HEK293 (cell line): ENCODE data around the gene PTPRG.

Source experiments
- FEZF1 ChIP-seq: fragments of 450-650 bp; formaldehyde crosslinking; IDR thresholded peaks from 2 replicates; pipeline ENCODE4 v1.5.1; 2016; ENCODE audit warnings: missing biosample characterization, missing genetic modification characterization
- HOXD13 ChIP-seq: sonication (generic); formaldehyde crosslinking; IDR thresholded peaks from 2 replicates; pipeline ENCODE4 v1.8.0; 2022; ENCODE audit warnings: missing genetic modification reagents, borderline replicate concordance
- KLF8 ChIP-seq: fragments of 450-650 bp; formaldehyde crosslinking; IDR thresholded peaks from 2 replicates; pipeline ENCODE4 v1.5.1; 2016; ENCODE audit warnings: missing biosample characterization, missing genetic modification characterization
- OVOL3 ChIP-seq: fragments of 450-650 bp; formaldehyde crosslinking; IDR thresholded peaks from 2 replicates; pipeline ENCODE4 v1.5.1; 2016; ENCODE audit warnings: missing biosample characterization, missing genetic modification characterization
- SP2 ChIP-seq: fragments of 450-650 bp; formaldehyde crosslinking; IDR thresholded peaks from 2 replicates; pipeline ENCODE4 v1.5.1; 2016; ENCODE audit warnings: missing biosample characterization, missing genetic modification characterization
- ZBTB21 ChIP-seq: fragments of 450-650 bp; formaldehyde crosslinking; IDR thresholded peaks from 2 replicates; pipeline ENCODE4 v1.5.1; 2017; ENCODE audit warnings: missing biosample characterization, missing genetic modification characterization
- ZBTB8A ChIP-seq: fragments of 450-650 bp; formaldehyde crosslinking; IDR thresholded peaks from 2 replicates; pipeline ENCODE4 v1.5.1; 2016; ENCODE audit warnings: missing biosample characterization, missing genetic modification characterization
- ZNF112 ChIP-seq: fragments of 450-650 bp; formaldehyde crosslinking; IDR thresholded peaks from 2 replicates; pipeline ENCODE4 v1.5.0; 2017; ENCODE audit warnings: missing biosample characterization, missing genetic modification characterization
- ZNF140 ChIP-seq: fragments of 450-650 bp; formaldehyde crosslinking; IDR thresholded peaks from 2 replicates; pipeline ENCODE4 v1.5.1; 2016; ENCODE audit warnings: missing biosample characterization, missing genetic modification characterization
- ZNF2 ChIP-seq: fragments of 450-650 bp; formaldehyde crosslinking; IDR thresholded peaks from 2 replicates; pipeline ENCODE4 v1.5.1; 2016; ENCODE audit warnings: missing biosample characterization, missing genetic modification characterization
- ZNF335 ChIP-seq: fragments of 450-650 bp; formaldehyde crosslinking; conservative IDR thresholded peaks from 2 replicates; pipeline ENCODE4 v1.5.1; 2016; ENCODE audit warnings: missing biosample characterization, missing genetic modification characterization
- ZNF366 ChIP-seq: fragments of 450-650 bp; formaldehyde crosslinking; conservative IDR thresholded peaks from 2 replicates; pipeline ENCODE4 v1.5.1; 2016; ENCODE audit warnings: missing biosample characterization, missing genetic modification characterization
- ZNF48 ChIP-seq: fragments of 450-650 bp; formaldehyde crosslinking; IDR thresholded peaks from 2 replicates; pipeline ENCODE4 v1.5.1; 2016; ENCODE audit warnings: missing biosample characterization, missing genetic modification characterization
- ZNF510 ChIP-seq: fragments of 450-650 bp; formaldehyde crosslinking; IDR thresholded peaks from 2 replicates; pipeline ENCODE4 v1.5.1; 2018; ENCODE audit warnings: mild to moderate bottlenecking, missing genetic modification characterization, missing biosample characterization; ENCODE audit not compliant: insufficient replicate concordance
- ZNF660 ChIP-seq: fragments of 450-650 bp; IDR thresholded peaks from 2 replicates; pipeline ENCODE4 v1.5.1; 2018; ENCODE audit warnings: missing biosample characterization, mild to moderate bottlenecking, missing genetic modification characterization
- ZNF792 ChIP-seq: fragments of 450-650 bp; formaldehyde crosslinking; IDR thresholded peaks from 2 replicates; pipeline ENCODE4 v1.5.1; 2016; ENCODE audit warnings: missing biosample characterization, missing genetic modification characterization
- TF ChIP-seq, protein P1 (sequence below): fragments of 450-650 bp; formaldehyde crosslinking; IDR thresholded peaks from 2 replicates; pipeline ENCODE4 v1.5.1; 2016; ENCODE audit warnings: missing biosample characterization, missing genetic modification characterization, low read depth
- TF ChIP-seq, protein P2 (sequence below): fragments of 450-650 bp; formaldehyde crosslinking; IDR thresholded peaks from 2 replicates; pipeline ENCODE4 v1.5.1; 2017; ENCODE audit warnings: missing biosample characterization, missing genetic modification characterization
- TF ChIP-seq, protein P3 (sequence below): fragments of 450-650 bp; formaldehyde crosslinking; IDR thresholded peaks from 2 replicates; pipeline ENCODE4 v1.5.1; 2017; ENCODE audit warnings: missing biosample characterization, missing genetic modification characterization
- TF ChIP-seq, protein P4 (sequence below): fragments of 450-650 bp; formaldehyde crosslinking; IDR thresholded peaks from 2 replicates; pipeline ENCODE4 v1.5.1; 2017; ENCODE audit warnings: missing biosample characterization, missing genetic modification characterization
- TF ChIP-seq, protein P5 (sequence below): fragments of 450-650 bp; formaldehyde crosslinking; IDR thresholded peaks from 2 replicates; pipeline ENCODE4 v1.5.1; 2017; ENCODE audit warnings: missing biosample characterization, missing genetic modification characterization
- TF ChIP-seq, protein P6 (sequence below): fragments of 450-650 bp; formaldehyde crosslinking; IDR thresholded peaks from 2 replicates; pipeline ENCODE4 v1.5.1; 2016; ENCODE audit warnings: missing biosample characterization, missing genetic modification characterization, borderline replicate concordance

PTPRG gene

DNA sequence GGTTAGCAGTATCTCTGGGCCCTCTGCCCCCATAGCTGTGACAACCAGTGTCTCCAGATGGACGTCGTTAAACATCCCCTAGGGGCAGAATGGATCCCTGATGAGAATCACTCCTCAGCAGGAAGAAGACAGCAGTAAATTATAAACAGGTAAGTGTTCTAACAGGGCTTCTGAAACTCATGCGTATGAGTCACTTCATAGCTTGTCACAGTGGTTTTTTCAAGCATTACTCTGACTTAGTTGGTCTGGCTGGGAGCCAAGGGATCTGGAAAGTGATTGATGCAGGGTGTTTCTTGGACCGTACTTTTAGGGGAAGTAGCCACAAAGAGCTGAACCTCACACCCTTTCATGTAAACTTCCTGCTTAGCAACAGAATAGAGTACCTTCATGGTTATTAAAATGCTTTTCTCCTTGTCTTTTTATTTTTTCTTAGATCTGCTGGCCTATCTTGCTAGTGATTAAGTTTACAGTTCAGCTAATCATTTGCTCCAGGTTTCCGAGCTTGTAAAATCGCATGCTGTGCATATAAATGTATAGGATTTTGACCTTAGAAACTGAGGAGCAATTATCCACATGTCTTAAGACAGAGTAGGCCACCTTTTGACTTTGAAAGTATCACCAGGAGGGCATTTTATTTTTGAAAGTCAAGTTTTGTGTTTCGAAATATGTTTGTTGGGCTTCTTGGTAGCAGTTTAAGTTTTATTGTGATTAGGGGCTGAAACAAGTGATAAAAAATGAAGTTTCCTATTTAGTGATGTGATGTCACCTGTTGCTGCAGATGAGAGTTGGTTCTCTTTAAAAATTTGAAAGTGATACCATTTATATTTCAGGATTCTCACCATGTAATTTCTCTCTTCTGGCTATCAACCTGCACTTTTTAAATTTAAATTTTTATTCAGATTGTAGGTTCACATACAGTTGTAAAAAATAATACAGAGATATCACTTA lies 333.9 kb downstream of the PTPRG start (continued):
- TF ChIP-seq, protein P1, sequence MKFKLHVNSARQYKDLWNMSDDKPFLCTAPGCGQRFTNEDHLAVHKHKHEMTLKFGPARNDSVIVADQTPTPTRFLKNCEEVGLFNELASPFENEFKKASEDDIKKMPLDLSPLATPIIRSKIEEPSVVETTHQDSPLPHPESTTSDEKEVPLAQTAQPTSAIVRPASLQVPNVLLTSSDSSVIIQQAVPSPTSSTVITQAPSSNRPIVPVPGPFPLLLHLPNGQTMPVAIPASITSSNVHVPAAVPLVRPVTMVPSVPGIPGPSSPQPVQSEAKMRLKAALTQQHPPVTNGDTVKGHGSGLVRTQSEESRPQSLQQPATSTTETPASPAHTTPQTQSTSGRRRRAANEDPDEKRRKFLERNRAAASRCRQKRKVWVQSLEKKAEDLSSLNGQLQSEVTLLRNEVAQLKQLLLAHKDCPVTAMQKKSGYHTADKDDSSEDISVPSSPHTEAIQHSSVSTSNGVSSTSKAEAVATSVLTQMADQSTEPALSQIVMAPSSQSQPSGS (tag by site-specific recombination), result peak; percentile 22; the same call in 1 of the 2 replicates
- TF ChIP-seq ZBTB8A (tag by site-specific recombination) (peak; percentile 76), ZNF792 (tag by site-specific recombination) (peak; percentile 24; the same call in 1 of the 2 replicates), ZNF112 (tag by site-specific recombination) (no peak), OVOL3 (0 out of 2 replicates have a peak, but pooled peaks have one; percentile 57), SP2 (no peak; the same call in 1 of the 2 replicates), KLF8 (peak; percentile 86), ZNF660 (tag by site-specific recombination) (peak; percentile 99), ZNF510 (no peak), ZNF48 (tag by site-specific recombination) (no peak), ZNF366 (tag by site-specific recombination) (peak; percentile 96), ZNF2 (tag by site-specific recombination) (peak; percentile 86; the same call in 1 of the 2 replicates), FEZF1 (tag by site-specific recombination) (peak; percentile 95), HOXD13 (CRISPR knock-in tag) (0 out of 2 replicates have a peak, but pooled peaks have one; percentile 14), ZNF335 (tag by site-specific recombination) (0 out of 2 replicates have a peak, but pooled peaks have one; percentile 24), ZBTB21 (peak; percentile 67), ZNF140 (tag by site-specific recombination) (no peak)
- TF ChIP-seq, protein P2, sequence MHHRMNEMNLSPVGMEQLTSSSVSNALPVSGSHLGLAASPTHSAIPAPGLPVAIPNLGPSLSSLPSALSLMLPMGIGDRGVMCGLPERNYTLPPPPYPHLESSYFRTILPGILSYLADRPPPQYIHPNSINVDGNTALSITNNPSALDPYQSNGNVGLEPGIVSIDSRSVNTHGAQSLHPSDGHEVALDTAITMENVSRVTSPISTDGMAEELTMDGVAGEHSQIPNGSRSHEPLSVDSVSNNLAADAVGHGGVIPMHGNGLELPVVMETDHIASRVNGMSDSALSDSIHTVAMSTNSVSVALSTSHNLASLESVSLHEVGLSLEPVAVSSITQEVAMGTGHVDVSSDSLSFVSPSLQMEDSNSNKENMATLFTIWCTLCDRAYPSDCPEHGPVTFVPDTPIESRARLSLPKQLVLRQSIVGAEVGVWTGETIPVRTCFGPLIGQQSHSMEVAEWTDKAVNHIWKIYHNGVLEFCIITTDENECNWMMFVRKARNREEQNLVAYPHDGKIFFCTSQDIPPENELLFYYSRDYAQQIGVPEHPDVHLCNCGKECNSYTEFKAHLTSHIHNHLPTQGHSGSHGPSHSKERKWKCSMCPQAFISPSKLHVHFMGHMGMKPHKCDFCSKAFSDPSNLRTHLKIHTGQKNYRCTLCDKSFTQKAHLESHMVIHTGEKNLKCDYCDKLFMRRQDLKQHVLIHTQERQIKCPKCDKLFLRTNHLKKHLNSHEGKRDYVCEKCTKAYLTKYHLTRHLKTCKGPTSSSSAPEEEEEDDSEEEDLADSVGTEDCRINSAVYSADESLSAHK, result peak; percentile 90
- TF ChIP-seq, protein P3, sequence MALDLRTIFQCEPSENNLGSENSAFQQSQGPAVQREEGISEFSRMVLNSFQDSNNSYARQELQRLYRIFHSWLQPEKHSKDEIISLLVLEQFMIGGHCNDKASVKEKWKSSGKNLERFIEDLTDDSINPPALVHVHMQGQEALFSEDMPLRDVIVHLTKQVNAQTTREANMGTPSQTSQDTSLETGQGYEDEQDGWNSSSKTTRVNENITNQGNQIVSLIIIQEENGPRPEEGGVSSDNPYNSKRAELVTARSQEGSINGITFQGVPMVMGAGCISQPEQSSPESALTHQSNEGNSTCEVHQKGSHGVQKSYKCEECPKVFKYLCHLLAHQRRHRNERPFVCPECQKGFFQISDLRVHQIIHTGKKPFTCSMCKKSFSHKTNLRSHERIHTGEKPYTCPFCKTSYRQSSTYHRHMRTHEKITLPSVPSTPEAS (tag by site-specific recombination), result peak; percentile 31; the same call in 1 of the 2 replicates
- TF ChIP-seq, protein P4, sequence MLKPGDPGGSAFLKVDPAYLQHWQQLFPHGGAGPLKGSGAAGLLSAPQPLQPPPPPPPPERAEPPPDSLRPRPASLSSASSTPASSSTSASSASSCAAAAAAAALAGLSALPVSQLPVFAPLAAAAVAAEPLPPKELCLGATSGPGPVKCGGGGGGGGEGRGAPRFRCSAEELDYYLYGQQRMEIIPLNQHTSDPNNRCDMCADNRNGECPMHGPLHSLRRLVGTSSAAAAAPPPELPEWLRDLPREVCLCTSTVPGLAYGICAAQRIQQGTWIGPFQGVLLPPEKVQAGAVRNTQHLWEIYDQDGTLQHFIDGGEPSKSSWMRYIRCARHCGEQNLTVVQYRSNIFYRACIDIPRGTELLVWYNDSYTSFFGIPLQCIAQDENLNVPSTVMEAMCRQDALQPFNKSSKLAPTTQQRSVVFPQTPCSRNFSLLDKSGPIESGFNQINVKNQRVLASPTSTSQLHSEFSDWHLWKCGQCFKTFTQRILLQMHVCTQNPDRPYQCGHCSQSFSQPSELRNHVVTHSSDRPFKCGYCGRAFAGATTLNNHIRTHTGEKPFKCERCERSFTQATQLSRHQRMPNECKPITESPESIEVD (tag by site-specific recombination), result peak; percentile 96
- TF ChIP-seq, protein P5, sequence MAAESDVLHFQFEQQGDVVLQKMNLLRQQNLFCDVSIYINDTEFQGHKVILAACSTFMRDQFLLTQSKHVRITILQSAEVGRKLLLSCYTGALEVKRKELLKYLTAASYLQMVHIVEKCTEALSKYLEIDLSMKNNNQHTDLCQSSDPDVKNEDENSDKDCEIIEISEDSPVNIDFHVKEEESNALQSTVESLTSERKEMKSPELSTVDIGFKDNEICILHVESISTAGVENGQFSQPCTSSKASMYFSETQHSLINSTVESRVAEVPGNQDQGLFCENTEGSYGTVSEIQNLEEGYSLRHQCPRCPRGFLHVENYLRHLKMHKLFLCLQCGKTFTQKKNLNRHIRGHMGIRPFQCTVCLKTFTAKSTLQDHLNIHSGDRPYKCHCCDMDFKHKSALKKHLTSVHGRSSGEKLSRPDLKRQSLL (tag by site-specific recombination), result no peak; the same call in none of the 2 replicates
- TF ChIP-seq, protein P6, sequence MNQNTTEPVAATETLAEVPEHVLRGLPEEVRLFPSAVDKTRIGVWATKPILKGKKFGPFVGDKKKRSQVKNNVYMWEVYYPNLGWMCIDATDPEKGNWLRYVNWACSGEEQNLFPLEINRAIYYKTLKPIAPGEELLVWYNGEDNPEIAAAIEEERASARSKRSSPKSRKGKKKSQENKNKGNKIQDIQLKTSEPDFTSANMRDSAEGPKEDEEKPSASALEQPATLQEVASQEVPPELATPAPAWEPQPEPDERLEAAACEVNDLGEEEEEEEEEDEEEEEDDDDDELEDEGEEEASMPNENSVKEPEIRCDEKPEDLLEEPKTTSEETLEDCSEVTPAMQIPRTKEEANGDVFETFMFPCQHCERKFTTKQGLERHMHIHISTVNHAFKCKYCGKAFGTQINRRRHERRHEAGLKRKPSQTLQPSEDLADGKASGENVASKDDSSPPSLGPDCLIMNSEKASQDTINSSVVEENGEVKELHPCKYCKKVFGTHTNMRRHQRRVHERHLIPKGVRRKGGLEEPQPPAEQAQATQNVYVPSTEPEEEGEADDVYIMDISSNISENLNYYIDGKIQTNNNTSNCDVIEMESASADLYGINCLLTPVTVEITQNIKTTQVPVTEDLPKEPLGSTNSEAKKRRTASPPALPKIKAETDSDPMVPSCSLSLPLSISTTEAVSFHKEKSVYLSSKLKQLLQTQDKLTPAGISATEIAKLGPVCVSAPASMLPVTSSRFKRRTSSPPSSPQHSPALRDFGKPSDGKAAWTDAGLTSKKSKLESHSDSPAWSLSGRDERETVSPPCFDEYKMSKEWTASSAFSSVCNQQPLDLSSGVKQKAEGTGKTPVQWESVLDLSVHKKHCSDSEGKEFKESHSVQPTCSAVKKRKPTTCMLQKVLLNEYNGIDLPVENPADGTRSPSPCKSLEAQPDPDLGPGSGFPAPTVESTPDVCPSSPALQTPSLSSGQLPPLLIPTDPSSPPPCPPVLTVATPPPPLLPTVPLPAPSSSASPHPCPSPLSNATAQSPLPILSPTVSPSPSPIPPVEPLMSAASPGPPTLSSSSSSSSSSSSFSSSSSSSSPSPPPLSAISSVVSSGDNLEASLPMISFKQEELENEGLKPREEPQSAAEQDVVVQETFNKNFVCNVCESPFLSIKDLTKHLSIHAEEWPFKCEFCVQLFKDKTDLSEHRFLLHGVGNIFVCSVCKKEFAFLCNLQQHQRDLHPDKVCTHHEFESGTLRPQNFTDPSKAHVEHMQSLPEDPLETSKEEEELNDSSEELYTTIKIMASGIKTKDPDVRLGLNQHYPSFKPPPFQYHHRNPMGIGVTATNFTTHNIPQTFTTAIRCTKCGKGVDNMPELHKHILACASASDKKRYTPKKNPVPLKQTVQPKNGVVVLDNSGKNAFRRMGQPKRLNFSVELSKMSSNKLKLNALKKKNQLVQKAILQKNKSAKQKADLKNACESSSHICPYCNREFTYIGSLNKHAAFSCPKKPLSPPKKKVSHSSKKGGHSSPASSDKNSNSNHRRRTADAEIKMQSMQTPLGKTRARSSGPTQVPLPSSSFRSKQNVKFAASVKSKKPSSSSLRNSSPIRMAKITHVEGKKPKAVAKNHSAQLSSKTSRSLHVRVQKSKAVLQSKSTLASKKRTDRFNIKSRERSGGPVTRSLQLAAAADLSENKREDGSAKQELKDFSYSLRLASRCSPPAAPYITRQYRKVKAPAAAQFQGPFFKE (tag by site-specific recombination), result no peak
